GM08714 (cell line): ENCODE measurements around the gene SLC16A7.
"Not testable (repeated sequence)": the region's sequence is repeated elsewhere in the genome, so short reads cannot be mapped to it uniquely, and the experiment has no call there.

Experiments used
- H3K4me3 ChIP-seq: fragments of 200-500 bp; sonication (Bioruptor generic); 2 replicates; pipeline ENCODE4 v1.5.1; 2014; ENCODE audit warnings: mild to moderate bottlenecking, low read length, inconsistent platforms
- ZNF274 ChIP-seq: IDR thresholded peaks from 2 replicates; pipeline ENCODE4 v1.6.1; 2012; ENCODE audit warnings: mild to moderate bottlenecking, low read depth, low read length

The SLC16A7 gene

GRCh38 chr12:59717436-59717835 lies 121.6 kb downstream of the SLC16A7 start:
- no peak for TF ChIP-seq ZNF274
- no peak overlapping the region for H3K4me3 ChIP-seq

- TF ChIP-seq ZNF274: no peak
- no peak overlapping the region for H3K4me3 ChIP-seq
Measured at GRCh38 chr12:59719701-59720100, 123.9 kb downstream of the SLC16A7 start.

- no peak for TF ChIP-seq ZNF274
- H3K4me3 ChIP-seq: no peak overlapping the region
Measured at GRCh38 chr12:59723520-59723919, 127.7 kb downstream of the SLC16A7 start.

GRCh38 chr12:59724011-59724695 lies 128.3 kb downstream of the SLC16A7 start:
- no peak overlapping the region for H3K4me3 ChIP-seq
- TF ChIP-seq ZNF274: no peak

GRCh38 chr12:59733200-59733599 lies 137.4 kb downstream of the SLC16A7 start:
- no peak overlapping the region for H3K4me3 ChIP-seq
- TF ChIP-seq ZNF274: no peak

GRCh38 chr12:59734371-59734770 lies 138.5 kb downstream of the SLC16A7 start:
- TF ChIP-seq ZNF274: no peak
- no peak overlapping the region for H3K4me3 ChIP-seq

- no peak overlapping the region for H3K4me3 ChIP-seq
- no peak for TF ChIP-seq ZNF274
Measured at GRCh38 chr12:59735231-59735630, 139.4 kb downstream of the SLC16A7 start.

GRCh38 chr12:59736359-59736758 lies 140.5 kb downstream of the SLC16A7 start:
- H3K4me3 ChIP-seq: no peak overlapping the region
- no peak for TF ChIP-seq ZNF274

GRCh38 chr12:59736786-59737185 lies 141.0 kb downstream of the SLC16A7 start:
- H3K4me3 ChIP-seq: no peak overlapping the region
- TF ChIP-seq ZNF274: no peak

- no peak for TF ChIP-seq ZNF274
- no peak overlapping the region for H3K4me3 ChIP-seq
Measured at GRCh38 chr12:59737725-59738463, 142.1 kb downstream of the SLC16A7 start.

- H3K4me3 ChIP-seq: no peak overlapping the region
- TF ChIP-seq ZNF274: no peak
Measured at GRCh38 chr12:59742841-59743240, 147.0 kb downstream of the SLC16A7 start.

GRCh38 chr12:59744564-59744963 lies 148.7 kb downstream of the SLC16A7 start:
- no peak for TF ChIP-seq ZNF274
- no peak overlapping the region for H3K4me3 ChIP-seq

- not testable (repeated sequence) for H3K4me3 ChIP-seq
Measured at GRCh38 chr12:59751091-59751490, 155.3 kb downstream of the SLC16A7 start.

- H3K4me3 ChIP-seq: no peak overlapping the region
- TF ChIP-seq ZNF274: no peak
Measured at GRCh38 chr12:59761542-59761941, 165.7 kb downstream of the SLC16A7 start.

GRCh38 chr12:59763835-59764234 lies 168.0 kb downstream of the SLC16A7 start:
- no peak overlapping the region for H3K4me3 ChIP-seq
- TF ChIP-seq ZNF274: no peak

- no peak for TF ChIP-seq ZNF274
- no peak overlapping the region for H3K4me3 ChIP-seq
Measured at GRCh38 chr12:59768031-59768430, 172.2 kb downstream of the SLC16A7 start.
